ENCODE measurements around the gene ZNF445. TPM values are rescaled to one million over a fixed set of nuclear protein-coding genes. Genes with fewer than 3 reads are reported as not detected.
"Not testable (repeated sequence)": the region's sequence is repeated elsewhere in the genome, so short reads cannot be mapped to it uniquely, and the experiment has no call there.

The ZNF445 gene
- total RNA-seq, 1 donor from 2014 or later = 6.6 TPM

DNA sequence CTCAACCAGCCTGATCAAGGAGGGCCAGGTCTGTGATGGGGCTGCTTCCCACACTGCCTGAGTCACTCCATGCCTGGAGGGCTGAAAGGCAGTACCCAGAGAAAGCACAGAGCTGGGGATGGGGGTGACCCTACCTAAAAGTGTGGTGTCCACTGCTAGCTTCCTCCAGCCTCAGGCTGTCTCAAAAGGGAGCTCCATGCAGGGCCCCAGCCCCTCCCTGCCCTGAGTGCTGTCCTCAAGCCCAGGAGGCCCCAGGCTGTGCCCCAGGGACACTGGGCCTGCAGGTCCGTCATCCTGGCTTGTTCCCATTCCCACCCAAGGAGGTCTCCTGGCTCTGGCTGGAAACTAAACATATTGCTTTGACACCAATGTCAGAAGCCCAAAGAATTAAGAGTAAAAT, 56.8 kb downstream of the ZNF445 start:
- no peaks in the 10 kb centered on the region for H3K4me1 ChIP-seq
- intact Hi-C loops (cut with DNase I) = no loop called here
- no peak overlapping the region for H3K27ac ChIP-seq
- DNase-seq (ENCODE audit: low spot score in 2 of 2) = peak in 1 of 2 donors; percentile 33
- no peak for TF ChIP-seq CTCF (IDR thresholded peaks at IDR 0.05)
- H3K36me3 ChIP-seq = no peaks in the 10 kb centered on the region
- H3K27me3 ChIP-seq = no peaks in the 10 kb centered on the region
- no peaks in the 10 kb centered on the region for H3K9me3 ChIP-seq
- H3K4me3 ChIP-seq = no peak overlapping the region

GRCh38 chr3:44419923-44420650, 57.4 kb downstream of the ZNF445 start:
- intact Hi-C loops (cut with DNase I) = no loop called here
- H3K27ac ChIP-seq = no peak overlapping the region
- H3K9me3 ChIP-seq = no peaks in the 10 kb centered on the region
- no peaks in the 10 kb centered on the region for H3K4me1 ChIP-seq
- no peaks in the 10 kb centered on the region for H3K36me3 ChIP-seq
- DNase-seq (ENCODE audit: low spot score in 2 of 2) = peak in 1 of 2 donors; percentile 48
- no peak overlapping the region for H3K4me3 ChIP-seq
- H3K27me3 ChIP-seq = no peaks in the 10 kb centered on the region
- TF ChIP-seq CTCF (IDR thresholded peaks at IDR 0.05) = no peak

DNA sequence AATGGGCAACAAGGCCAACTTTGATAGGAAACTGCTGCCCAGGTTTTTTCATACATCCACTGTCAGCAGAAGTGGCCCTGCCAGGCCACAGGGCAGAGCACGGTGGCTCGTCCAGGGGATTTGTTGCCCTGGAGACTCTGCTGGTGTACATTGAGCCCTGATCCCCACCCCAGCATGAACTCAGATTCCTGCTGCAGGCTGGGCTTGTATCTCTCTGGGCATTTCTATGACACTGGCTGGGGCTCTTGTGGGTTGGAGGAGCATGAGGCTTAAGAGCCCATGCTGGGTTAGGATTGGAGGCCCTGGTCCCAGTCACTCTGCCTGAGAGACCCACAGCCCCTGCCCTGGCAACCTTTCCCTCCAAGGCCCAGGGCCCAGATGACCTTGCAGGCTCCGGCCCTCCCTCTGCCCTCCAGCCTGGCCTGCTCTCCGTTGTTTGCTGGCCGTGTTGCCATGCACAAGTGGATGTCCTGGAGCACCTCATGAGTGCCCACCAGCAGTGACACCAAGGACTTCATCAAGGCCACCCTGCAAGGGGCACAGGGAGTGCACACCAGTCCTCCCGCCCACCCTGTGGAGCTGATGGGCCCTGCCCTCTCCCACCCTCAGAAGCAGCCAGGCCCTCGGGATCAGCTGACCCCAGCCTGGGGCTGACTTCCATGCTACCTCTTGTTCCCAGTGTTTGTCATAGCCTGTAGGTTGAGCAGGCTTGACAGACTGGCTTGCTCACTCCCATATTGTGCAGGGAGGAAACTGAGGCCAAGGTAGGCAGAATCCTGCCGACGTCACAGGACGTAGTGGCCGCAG, 58.2 kb downstream of the ZNF445 start:
- intact Hi-C loops (cut with DNase I) = no loop called here
- DNase-seq (ENCODE audit: low spot score in 2 of 2) = no peak
- H3K9me3 ChIP-seq = no peaks in the 10 kb centered on the region

DNA sequence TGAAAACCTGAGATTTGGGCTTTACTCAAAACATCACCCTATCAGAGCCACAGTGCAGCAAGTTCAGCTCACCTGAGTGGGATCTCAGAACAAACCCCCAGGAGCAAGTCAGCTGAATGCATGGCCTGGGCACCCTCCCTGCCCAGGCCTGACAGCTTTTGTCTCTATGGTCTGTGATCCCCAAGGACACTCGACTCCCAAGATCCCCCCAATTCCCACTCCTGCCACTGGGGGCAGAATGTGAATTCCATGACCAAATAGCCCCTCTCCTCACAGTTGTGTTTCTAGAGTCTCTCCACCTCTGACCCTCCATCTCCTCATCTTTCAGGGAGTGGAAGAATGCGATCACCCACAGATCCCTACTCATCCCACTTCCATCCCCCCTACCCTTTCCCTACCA, 58.9 kb downstream of the ZNF445 start:
- Histone ChIP-seq H3K27me3 (no peaks in the 10 kb centered on the region), H3K4me3 (no peak overlapping the region), H3K27ac (no peak overlapping the region), H3K4me1 (no peaks in the 10 kb centered on the region), H3K9me3 (no peaks in the 10 kb centered on the region), H3K36me3 (no peaks in the 10 kb centered on the region)
- TF ChIP-seq CTCF (IDR thresholded peaks at IDR 0.05) = no peak
- intact Hi-C loops (cut with DNase I) = no loop called here
- DNase-seq (ENCODE audit: low spot score in 2 of 2) = no peak

More for the DNA sequence above, 58.2 kb downstream of the ZNF445 start:
- H3K4me3 ChIP-seq = no peak overlapping the region
- no peaks in the 10 kb centered on the region for H3K27me3 ChIP-seq
- TF ChIP-seq CTCF (IDR thresholded peaks at IDR 0.05) = no peak
- no peaks in the 10 kb centered on the region for H3K4me1 ChIP-seq
- no peaks in the 10 kb centered on the region for H3K36me3 ChIP-seq
- no peak overlapping the region for H3K27ac ChIP-seq

DNA sequence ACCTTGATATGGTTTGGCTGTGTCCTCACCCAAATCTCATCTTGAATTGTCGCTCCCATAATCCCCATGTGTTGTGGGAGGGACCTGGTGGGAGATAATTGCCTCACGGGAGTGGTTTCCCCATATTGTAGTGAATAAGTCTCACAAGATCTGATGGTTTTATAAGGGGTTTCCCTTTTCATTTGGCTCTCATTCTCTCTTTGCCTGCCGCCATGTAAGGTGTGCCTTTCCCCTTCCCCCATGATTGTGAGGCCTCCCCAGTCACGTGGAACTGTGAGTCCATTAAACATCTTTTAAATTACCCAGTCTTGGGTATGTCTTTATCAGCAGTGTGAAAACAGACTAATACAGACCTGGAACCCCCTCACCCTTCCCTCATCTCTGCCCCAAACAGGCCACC, 59.4 kb downstream of the ZNF445 start:
- H3K9me3 ChIP-seq; DNase-seq (ENCODE audit: low spot score in 2 of 2); H3K4me1 ChIP-seq; H3K27me3 ChIP-seq; H3K27ac ChIP-seq; intact Hi-C loops (cut with DNase I); H3K4me3 ChIP-seq; H3K36me3 ChIP-seq: not testable (repeated sequence)
